ENCODE results near the gene DNAJC5.

GRCh38 chr20:63919130-63919529 is 24.2 kb downstream of the DNAJC5 start:
- TF ChIP-seq, protein P1, sequence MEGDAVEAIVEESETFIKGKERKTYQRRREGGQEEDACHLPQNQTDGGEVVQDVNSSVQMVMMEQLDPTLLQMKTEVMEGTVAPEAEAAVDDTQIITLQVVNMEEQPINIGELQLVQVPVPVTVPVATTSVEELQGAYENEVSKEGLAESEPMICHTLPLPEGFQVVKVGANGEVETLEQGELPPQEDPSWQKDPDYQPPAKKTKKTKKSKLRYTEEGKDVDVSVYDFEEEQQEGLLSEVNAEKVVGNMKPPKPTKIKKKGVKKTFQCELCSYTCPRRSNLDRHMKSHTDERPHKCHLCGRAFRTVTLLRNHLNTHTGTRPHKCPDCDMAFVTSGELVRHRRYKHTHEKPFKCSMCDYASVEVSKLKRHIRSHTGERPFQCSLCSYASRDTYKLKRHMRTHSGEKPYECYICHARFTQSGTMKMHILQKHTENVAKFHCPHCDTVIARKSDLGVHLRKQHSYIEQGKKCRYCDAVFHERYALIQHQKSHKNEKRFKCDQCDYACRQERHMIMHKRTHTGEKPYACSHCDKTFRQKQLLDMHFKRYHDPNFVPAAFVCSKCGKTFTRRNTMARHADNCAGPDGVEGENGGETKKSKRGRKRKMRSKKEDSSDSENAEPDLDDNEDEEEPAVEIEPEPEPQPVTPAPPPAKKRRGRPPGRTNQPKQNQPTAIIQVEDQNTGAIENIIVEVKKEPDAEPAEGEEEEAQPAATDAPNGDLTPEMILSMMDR (IDR thresholded peaks at IDR 0.05): no peak
- no peak for TF ChIP-seq POLR2A (IDR thresholded peaks at IDR 0.05)

Measured in body of pancreas (tissue), 4 donors.